AG04450 (cell line): ENCODE measurements around the gene HSD17B12. TPM values are rescaled to one million over a fixed set of nuclear protein-coding genes. Genes with fewer than 3 reads are reported as not detected.
"Not testable (repeated sequence)": the region's sequence is repeated elsewhere in the genome, so short reads cannot be mapped to it uniquely, and the experiment has no call there.

Experiments used
- CTCF ChIA-PET: fragments of 300-600, 350-600 bp; formaldehyde crosslinking; extraction: SDS; loops from one replicate; lab custom pipeline; 2022; ENCODE audit warnings: antibody characterized with exemption, inconsistent platforms; lab: Charles Lee
- POLR2A ChIA-PET: fragments of 350-600 bp; formaldehyde crosslinking; extraction: SDS; loops from one replicate; lab custom pipeline; 2021; ENCODE audit warnings: antibody characterized with exemption, inconsistent platforms; lab: Yijun Ruan, JAX
- DNase-seq: peaks from one replicate; pipeline ENCODE4 v3.0.0-alpha.2; 2011; ENCODE audit warnings: low read depth, low spot score
- H3K27ac ChIP-seq: one replicate; pipeline ENCODE4 v1.5.1; 2012; ENCODE audit warnings: low read depth, low read length, control low read depth
- H3K27me3 ChIP-seq: one replicate; pipeline ENCODE4 v1.6.0; 2012; ENCODE audit warnings: low read length; ENCODE audit not compliant: control insufficient read depth, insufficient read depth
- H3K4me3 ChIP-seq: 2 replicates; pipeline ENCODE4 v1.5.1; 2011; ENCODE audit warnings: mild to moderate bottlenecking, low read depth, low read length, control low read depth
- H3K9me3 ChIP-seq: 2 replicates; pipeline ENCODE4 v1.5.1; 2012; ENCODE audit warnings: low read length; ENCODE audit not compliant: control insufficient read depth, insufficient read depth
- CTCF ChIP-seq: IDR thresholded peaks from 2 replicates; pipeline ENCODE4 v1.5.1; 2011; ENCODE audit warnings: low read depth, low read length, control low read depth, inconsistent platforms
- polyA plus RNA-seq: library from polyadenylated mRNA; depleted of rRNA; stranded (reverse); fragments of >200 nt; gene quantifications from 2 replicates; pipeline ENCODE4 v1.2.3, GENCODE V29; 2011

The HSD17B12 gene
- polyA plus RNA-seq, 1 experiment, result 59.3 TPM

GRCh38 chr11:43649501-43649900 is 31.0 kb upstream of the HSD17B12 start:
- CTCF ChIA-PET, result no interaction called here
- POLR2A ChIA-PET, result no interaction called here
- TF ChIP-seq CTCF, result no peak

GRCh38 chr11:43649921-43650320 is 30.6 kb upstream of the HSD17B12 start:
- TF ChIP-seq CTCF, result no peak
- Histone ChIP-seq H3K9me3 (no peaks in the 10 kb centered on the region), H3K27me3 (no peaks in the 10 kb centered on the region), H3K4me3 (no peak overlapping the region), H3K27ac (no peak overlapping the region)
- no peak for DNase-seq
- ChIA-PET POLR2A (no interaction called here), CTCF (no interaction called here)

More at GRCh38 chr11:43649501-43649900, 31.0 kb upstream of the HSD17B12 start:
- no peaks in the 10 kb centered on the region for H3K27me3 ChIP-seq
- no peak overlapping the region for H3K4me3 ChIP-seq
- H3K27ac ChIP-seq, result no peak overlapping the region
- no peaks in the 10 kb centered on the region for H3K9me3 ChIP-seq
- no peak for DNase-seq

- DNase-seq, H3K9me3 ChIP-seq, H3K27me3 ChIP-seq, CTCF ChIA-PET, H3K4me3 ChIP-seq, H3K27ac ChIP-seq, POLR2A ChIA-PET: not testable (repeated sequence)
Observed at GRCh38 chr11:43663018-43663417, 17.5 kb upstream of the HSD17B12 start.

- TF ChIP-seq CTCF, result no peak
- ChIA-PET POLR2A (no interaction called here), CTCF (no interaction called here)
- H3K27ac ChIP-seq, result no peak overlapping the region
- no peak overlapping the region for H3K4me3 ChIP-seq
- no peak for DNase-seq
- H3K9me3 ChIP-seq, result no peaks in the 10 kb centered on the region
- H3K27me3 ChIP-seq, result no peaks in the 10 kb centered on the region
Observed at GRCh38 chr11:43664295-43664694, 16.2 kb upstream of the HSD17B12 start.

- CTCF ChIA-PET, result not testable (repeated sequence)
Observed at GRCh38 chr11:43671284-43671683, 9.3 kb upstream of the HSD17B12 start.

GRCh38 chr11:43674560-43674959 is 6.0 kb upstream of the HSD17B12 start:
- Histone ChIP-seq H3K27ac (no peak overlapping the region), H3K9me3 (no peaks in the 10 kb centered on the region), H3K27me3 (peaks cover 10% of the 10 kb centered on the region), H3K4me3 (no peak overlapping the region)
- TF ChIP-seq CTCF, result no peak
- POLR2A ChIA-PET, result no interaction called here
- CTCF ChIA-PET, result no interaction called here
- DNase-seq, result no peak

More at GRCh38 chr11:43671284-43671683, 9.3 kb upstream of the HSD17B12 start:
- H3K27me3 ChIP-seq, result peaks cover 11% of the 10 kb centered on the region
- H3K27ac ChIP-seq, H3K4me3 ChIP-seq, H3K9me3 ChIP-seq, POLR2A ChIA-PET, DNase-seq: not testable (repeated sequence)
